Left ventricle myocardium inferior (tissue), 1 donor: Measurements from ENCODE around the gene HS6ST3. TPM values are rescaled to one million over a fixed set of nuclear protein-coding genes. Genes with fewer than 3 reads are reported as not detected.

Experiments
- DNase-seq: peaks from one replicate; pipeline ENCODE4 v3.0.0-alpha.2; 2020
- H3K27ac ChIP-seq: fragments of 200-600 bp; replicated peaks from 2 replicates; pipeline ENCODE4 v1.8.0; 2021
- H3K27me3 ChIP-seq: fragments of 200-600 bp; 2 replicates; pipeline ENCODE4 v1.8.0; 2021; ENCODE audit warnings: low read depth
- H3K36me3 ChIP-seq: fragments of 200-600 bp; 2 replicates; pipeline ENCODE4 v1.8.0; 2021
- H3K4me1 ChIP-seq: fragments of 200-600 bp; 2 replicates; pipeline ENCODE4 v1.8.0; 2021
- H3K4me3 ChIP-seq: fragments of 200-600 bp; 2 replicates; pipeline ENCODE4 v1.8.0; 2021; ENCODE audit warnings: mild to moderate bottlenecking, moderate library complexity
- H3K9me3 ChIP-seq: fragments of 200-600 bp; replicated peaks from 2 replicates; pipeline ENCODE4 v1.8.0; 2021
- CTCF ChIP-seq: fragments of 200-600 bp; IDR thresholded peaks from 2 replicates; pipeline ENCODE4 v1.8.0; 2021; ENCODE audit warnings: antibody characterized with exemption, mild to moderate bottlenecking, borderline replicate concordance
- intact Hi-C: fragments of 100-400 bp; cut with micrococcal nuclease; formaldehyde crosslinking; loops from one replicate; pipeline ENCODE4 v1.11.0; 2022
- total RNA-seq: library from RNA; stranded (reverse); fragmentation: NEBNext Ultra II Directional; extraction: Animal tissue kit (Norgen Biotek cat#: 25700); gene quantifications from one replicate; pipeline ENCODE4 v1.2.1, GENCODE V29; 2021
- donor health status: DM: no; HTN: yes; CAD: no; lungs with severe emphysema.

Gene HS6ST3
- total RNA-seq, 1 donor from 2014 or later, result 2.0 TPM

- no peak for TF ChIP-seq CTCF
- H3K4me1 ChIP-seq, result no peaks in the 10 kb centered on the region
- no peak overlapping the region for H3K4me3 ChIP-seq
- no peaks in the 10 kb centered on the region for H3K36me3 ChIP-seq
- no peak overlapping the region for H3K27ac ChIP-seq
- no peaks in the 10 kb centered on the region for H3K9me3 ChIP-seq
- DNase-seq, result no peak
- intact Hi-C loops, result no loop called here
- H3K27me3 ChIP-seq, result no peaks in the 10 kb centered on the region
These were observed 158.2 kb downstream of the HS6ST3 start for GRCh38 chr13:96248103-96248502.

GRCh38 chr13:96248996-96249395 is 159.1 kb downstream of the HS6ST3 start:
- Histone ChIP-seq H3K4me1 (no peaks in the 10 kb centered on the region), H3K9me3 (no peaks in the 10 kb centered on the region), H3K27me3 (no peaks in the 10 kb centered on the region), H3K36me3 (no peaks in the 10 kb centered on the region), H3K27ac (no peak overlapping the region), H3K4me3 (no peak overlapping the region)
- no peak for DNase-seq
- TF ChIP-seq CTCF, result no peak
- intact Hi-C loops, result no loop called here

GRCh38 chr13:96252903-96253302 is 163.0 kb downstream of the HS6ST3 start:
- Histone ChIP-seq H3K4me3 (no peak overlapping the region), H3K4me1 (no peaks in the 10 kb centered on the region), H3K9me3 (no peaks in the 10 kb centered on the region), H3K36me3 (no peaks in the 10 kb centered on the region), H3K27ac (no peak overlapping the region), H3K27me3 (no peaks in the 10 kb centered on the region)
- no peak for DNase-seq
- intact Hi-C loops, result no loop called here
- no peak for TF ChIP-seq CTCF

GRCh38 chr13:96273196-96273595 is 183.3 kb downstream of the HS6ST3 start:
- H3K4me3 ChIP-seq, result no peak overlapping the region

GRCh38 chr13:96274046-96274445 is 184.1 kb downstream of the HS6ST3 start:
- no peak for TF ChIP-seq CTCF
- no peaks in the 10 kb centered on the region for H3K9me3 ChIP-seq
- H3K27me3 ChIP-seq, result peaks cover 4% of the 10 kb centered on the region
- no peaks in the 10 kb centered on the region for H3K4me1 ChIP-seq
- no peak overlapping the region for H3K4me3 ChIP-seq
- no peak overlapping the region for H3K27ac ChIP-seq
- DNase-seq, result no peak
- intact Hi-C loops, result no loop called here
- H3K36me3 ChIP-seq, result no peaks in the 10 kb centered on the region

More at GRCh38 chr13:96273196-96273595, 183.3 kb downstream of the HS6ST3 start:
- H3K9me3 ChIP-seq, result no peaks in the 10 kb centered on the region
- no peaks in the 10 kb centered on the region for H3K36me3 ChIP-seq
- H3K27me3 ChIP-seq, result peaks cover 4% of the 10 kb centered on the region
- no peak overlapping the region for H3K27ac ChIP-seq
- intact Hi-C loops, result no loop called here
- no peak for TF ChIP-seq CTCF
- no peak for DNase-seq
- no peaks in the 10 kb centered on the region for H3K4me1 ChIP-seq

GRCh38 chr13:96279904-96280303 is 190.0 kb downstream of the HS6ST3 start:
- DNase-seq, result no peak
- Histone ChIP-seq H3K9me3 (no peaks in the 10 kb centered on the region), H3K36me3 (no peaks in the 10 kb centered on the region), H3K27me3 (no peaks in the 10 kb centered on the region), H3K4me1 (no peaks in the 10 kb centered on the region), H3K27ac (no peak overlapping the region), H3K4me3 (no peak overlapping the region)
- intact Hi-C loops, result no loop called here
- TF ChIP-seq CTCF, result no peak
